ENCODE measurements around the gene CTSZ.
A peak's percentile ranks its signal among the peaks of the same experiment; 100 is the strongest.
"Not testable (repeated sequence)": the region's sequence is repeated elsewhere in the genome, so short reads cannot be mapped to it uniquely, and the experiment has no call there.

CTSZ gene

DNA sequence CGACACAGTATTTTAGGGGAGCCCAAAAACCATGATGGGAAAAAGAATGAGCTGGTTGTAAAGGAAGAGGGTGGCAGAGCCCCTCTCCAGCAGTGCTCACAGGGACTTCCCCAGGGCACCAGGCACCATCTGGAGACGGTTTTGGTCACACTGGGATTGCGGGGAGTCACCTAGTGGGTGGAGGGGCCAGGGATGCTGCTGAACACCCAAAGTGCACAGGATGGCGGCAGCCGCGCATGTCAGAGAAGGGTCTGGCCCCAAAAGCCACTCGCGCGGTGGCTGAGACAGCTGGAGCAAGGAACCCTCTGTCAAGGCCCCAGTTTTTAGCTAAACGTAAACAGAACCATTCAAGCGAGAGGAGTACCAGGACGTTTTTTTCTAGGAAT, 10.8 kb downstream of the CTSZ start:
- no peak for DNase-seq (ENCODE audit: low read depth in 2 of 2)

GRCh38 chr20:58995461-58996225, 11.4 kb downstream of the CTSZ start:
- no peak for DNase-seq (ENCODE audit: low read depth in 2 of 2)

DNA sequence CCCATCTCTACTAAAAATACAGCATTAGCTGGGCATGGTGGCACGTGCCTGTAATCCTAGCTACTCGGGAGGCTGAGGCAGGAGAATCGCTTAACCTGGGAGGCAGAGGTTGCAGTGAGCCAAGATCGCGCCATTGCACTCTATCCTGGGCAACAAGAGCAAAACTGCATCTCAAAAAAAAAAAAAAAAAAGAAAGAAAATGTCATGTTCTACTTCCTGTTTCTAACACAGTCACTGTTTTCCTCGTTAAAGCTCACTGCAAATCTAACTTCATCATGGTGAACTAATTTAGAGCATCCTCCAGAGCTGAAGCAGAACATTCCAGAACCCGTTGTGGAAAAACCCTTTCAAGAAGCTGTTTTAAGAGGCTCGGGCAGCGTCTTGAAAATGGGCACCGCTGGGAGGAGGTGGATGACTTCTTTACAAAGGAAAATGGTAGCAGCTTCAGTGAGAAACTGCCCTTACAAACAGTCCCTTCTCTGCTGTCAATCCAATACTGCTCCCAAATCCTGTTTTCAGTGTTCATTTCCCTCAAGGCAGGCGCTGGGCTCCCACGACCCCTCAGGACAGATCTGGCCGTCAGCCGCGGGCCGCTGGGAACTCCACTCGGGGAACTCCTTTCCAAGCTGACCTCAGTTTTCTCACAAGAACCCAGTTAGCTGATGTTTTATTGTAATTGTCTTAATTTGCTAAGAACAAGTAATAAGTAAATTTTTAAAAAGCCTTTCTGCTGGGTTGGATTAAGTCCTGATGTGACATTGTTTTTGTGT, 12.5 kb downstream of the CTSZ start:
- no peak for DNase-seq (ENCODE audit: low read depth in 2 of 2)

DNA sequence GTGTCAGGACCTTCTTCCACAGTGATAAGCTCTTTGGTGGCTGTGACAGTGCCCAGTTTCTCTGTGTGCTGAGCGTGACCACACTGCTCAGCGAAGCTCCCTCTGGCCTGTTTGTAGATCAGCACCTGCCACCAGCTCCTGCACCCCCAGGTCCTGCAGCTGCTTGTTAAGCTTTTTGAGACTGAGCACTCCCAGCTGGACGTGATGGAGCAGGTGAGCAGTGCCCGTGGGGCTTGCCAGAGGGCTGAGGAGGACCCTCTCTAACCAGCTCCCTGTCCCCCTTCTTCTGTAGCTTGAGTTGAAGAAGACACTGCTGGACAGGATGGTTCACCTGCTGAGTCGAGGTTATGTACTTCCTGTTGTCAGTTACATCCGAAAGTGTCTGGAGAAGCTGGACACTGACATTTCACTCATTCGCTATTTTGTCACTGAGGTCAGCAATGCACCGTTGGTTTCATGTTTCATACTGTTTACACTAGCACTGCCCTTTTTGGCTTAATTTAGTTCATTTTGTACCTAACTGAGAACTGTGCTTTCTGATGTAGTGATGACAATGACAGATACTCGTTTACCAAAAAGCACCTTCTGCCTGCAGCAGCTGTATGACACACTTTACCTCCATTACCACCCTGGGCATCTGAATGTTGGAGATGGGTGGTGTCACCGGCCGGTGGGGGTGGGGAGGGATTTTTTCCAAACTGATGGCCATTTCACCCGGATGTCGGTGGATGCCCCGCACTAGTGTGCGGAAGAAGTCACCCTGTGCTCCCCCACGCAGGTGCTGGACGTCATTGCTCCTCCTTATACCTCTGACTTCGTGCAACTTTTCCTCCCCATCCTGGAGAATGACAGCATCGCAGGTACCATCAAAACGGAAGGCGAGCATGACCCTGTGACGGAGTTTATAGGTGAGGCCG, 13.5 kb downstream of the CTSZ start:
- no peak for DNase-seq (ENCODE audit: low read depth in 2 of 2)

DNA sequence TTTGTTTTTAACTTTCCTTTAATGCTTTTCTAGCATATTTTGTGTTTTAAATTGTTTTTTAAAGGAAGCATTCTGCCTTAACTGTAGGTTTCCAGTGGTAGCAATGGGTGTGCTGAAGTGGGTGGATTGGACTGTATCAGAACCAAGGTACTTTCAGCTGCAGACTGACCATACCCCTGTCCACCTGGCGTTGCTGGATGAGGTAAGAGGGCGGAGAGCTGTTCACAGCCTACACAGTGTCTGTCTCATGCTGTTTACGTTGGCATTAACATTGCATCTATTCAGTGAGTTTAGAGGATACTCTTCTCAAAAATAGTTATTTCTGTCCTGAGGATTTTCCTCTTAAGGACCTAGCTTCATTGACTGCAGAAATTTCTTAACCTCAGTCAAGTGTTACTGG, 14.1 kb downstream of the CTSZ start:
- DNase-seq (ENCODE audit: low read depth in 2 of 2): no peak

DNA sequence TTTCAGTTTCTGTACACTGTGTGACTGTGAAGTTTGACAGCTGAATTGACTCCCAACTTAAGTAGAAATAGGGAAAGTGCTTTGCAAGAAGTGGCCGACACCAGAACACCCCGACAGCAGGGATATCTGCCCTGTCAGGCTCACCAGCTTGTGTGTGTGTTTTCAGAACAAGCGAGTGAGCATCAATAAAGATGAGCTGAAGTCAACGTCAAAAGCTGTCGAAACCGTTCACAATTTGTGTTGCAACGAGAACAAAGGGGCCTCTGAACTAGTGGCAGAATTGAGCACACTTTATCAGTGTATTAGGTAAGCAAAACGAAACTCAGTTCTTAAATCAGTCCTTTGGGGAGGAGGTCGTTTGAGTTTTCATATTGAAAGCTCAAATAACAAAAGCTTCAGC, 15.3 kb downstream of the CTSZ start:
- DNase-seq (ENCODE audit: low read depth in 2 of 2): no peak

- no peak for DNase-seq (ENCODE audit: low read depth in 2 of 2)
Observed at GRCh38 chr20:58990651-58991445, 16.2 kb downstream of the CTSZ start.

DNA sequence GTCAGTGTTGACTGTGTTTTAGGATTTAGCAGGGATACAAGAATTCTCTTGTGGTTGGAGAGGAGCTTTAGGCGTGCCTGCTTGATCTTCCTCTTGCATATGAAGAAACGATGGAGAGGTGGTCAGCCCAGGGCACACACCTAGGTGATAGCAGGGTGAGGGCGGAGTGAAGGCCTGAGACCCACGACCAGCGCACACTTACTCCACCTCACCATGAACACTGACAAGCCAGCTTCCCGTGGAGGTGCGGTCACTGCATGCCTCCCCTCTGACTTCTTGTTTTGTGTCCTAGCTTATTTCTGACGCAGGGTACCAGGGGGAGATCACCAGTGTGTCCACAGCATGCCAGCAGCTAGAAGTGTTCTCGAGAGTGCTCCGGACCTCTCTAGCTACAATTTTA, 17.9 kb downstream of the CTSZ start:
- DNase-seq (ENCODE audit: low read depth in 2 of 2): no peak

GRCh38 chr20:58988565-58988882, 18.5 kb downstream of the CTSZ start:
- no peak for DNase-seq (ENCODE audit: low read depth in 2 of 2)

DNA sequence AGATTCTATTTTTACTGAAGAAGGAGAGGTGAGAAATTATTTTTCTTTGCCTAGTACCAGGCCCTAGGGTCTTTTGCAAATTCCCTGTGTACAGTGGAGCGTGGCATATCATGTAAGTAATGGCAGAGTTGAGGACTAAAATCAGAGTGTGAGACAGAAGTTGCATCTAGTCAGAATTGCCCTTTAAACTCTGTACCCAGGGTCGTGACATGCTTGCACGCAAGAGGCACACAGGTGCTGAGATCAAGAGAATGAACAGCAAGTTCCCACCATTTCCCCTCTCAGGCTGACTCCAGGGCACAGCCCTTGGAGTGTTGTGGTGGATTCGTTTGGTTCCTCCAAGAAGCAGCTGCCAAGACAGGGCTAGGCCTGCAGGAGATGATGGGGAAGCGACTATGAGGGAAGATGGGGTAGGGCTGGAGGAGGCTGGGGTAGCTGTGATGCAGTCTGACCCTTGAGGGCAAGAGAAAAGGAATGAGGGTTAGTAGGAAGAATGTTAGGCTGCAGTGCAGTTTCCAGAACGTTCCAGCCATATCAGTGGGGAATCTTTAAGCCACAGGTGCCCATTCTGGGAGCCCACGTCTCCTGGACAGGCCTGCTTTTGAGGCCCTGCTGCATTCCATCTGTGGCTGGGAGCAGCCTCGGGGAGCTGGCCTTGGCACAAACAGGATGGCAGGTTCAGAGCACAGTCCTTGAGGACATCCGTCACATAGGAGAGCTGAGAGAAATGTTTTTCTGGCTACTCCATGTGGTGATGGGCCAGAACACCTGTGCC, 19.1 kb downstream of the CTSZ start:
- DNase-seq (ENCODE audit: low read depth in 2 of 2): no peak

- no peak for DNase-seq (ENCODE audit: low read depth in 2 of 2)
Observed at GRCh38 chr20:58986968-58987517, 20.0 kb downstream of the CTSZ start.

DNA sequence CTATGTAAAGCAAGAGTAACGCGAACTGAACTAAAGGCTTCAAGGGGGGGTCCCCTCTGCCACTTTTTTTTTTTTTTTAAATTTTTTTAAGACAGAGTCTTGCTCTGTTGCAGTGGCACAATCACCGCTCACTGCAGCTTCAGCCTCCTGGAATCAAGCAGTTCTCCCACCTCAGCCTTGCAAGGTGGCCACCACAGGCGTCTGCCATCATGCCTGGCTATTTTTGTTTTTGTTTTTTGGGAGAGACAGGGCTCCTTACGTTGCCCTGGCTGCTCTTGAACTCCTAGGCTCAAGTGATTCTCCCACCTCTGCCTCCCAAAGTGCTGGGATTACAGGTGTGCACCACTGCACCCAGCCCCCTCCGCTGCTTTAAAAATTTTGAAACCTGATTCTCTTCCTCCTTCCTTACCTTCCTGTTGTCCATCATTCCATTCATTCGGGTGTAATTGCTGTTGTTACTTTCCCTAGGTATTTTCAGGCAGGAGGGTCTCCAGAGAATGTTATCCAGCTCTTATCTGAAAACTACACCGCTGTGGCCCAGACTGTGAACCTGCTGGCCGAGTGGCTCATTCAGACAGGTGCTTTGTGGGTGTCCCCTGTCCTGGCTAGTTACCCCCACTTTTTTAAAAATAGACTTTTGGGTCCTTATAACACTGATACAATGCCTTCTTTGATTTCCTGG, 20.6 kb downstream of the CTSZ start:
- no peak for DNase-seq (ENCODE audit: low read depth in 2 of 2)

GRCh38 chr20:58985656-58986055, 21.4 kb downstream of the CTSZ start:
- no peak for DNase-seq (ENCODE audit: low read depth in 2 of 2)

DNA sequence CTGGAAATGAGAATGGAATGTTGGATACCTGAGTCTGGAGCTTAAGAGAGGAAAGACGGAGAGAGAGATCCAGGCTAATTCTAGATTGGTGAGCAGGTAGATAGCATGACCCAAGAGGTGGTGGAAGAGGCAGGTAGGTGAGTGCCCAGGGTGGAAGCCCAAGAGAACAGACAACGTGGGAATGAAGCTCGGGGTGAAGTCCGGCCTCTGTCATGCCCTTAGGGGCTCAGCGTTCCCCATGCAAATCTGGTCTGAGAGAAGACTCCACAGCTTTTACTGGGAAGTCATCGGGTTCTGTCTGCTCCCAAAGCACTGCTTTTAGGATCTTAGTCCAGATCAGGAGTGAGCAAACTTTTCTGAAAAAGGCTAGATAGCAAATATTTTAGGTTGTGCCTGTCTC, 22.4 kb downstream of the CTSZ start:
- DNase-seq (ENCODE audit: low read depth in 2 of 2): no peak

DNA sequence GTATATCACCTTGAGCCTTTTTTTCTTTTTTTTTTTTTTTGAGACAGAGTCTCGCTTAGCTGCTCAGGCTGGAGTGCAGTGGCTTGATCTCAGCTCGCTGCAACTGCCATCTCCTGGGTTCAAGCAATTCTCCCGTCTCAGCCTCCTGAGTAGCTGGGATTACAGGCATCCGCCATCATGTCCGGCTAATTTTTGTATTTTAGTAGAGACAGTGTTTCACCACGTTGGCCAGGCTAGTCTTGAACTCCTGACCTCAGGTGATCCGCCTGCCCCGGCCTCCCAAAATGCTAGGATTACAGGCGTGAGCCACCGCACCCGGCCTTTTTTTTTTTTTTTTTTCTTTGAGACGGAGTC, 24.0 kb downstream of the CTSZ start:
- DNase-seq (ENCODE audit: low read depth in 2 of 2): not testable (repeated sequence)

DNA sequence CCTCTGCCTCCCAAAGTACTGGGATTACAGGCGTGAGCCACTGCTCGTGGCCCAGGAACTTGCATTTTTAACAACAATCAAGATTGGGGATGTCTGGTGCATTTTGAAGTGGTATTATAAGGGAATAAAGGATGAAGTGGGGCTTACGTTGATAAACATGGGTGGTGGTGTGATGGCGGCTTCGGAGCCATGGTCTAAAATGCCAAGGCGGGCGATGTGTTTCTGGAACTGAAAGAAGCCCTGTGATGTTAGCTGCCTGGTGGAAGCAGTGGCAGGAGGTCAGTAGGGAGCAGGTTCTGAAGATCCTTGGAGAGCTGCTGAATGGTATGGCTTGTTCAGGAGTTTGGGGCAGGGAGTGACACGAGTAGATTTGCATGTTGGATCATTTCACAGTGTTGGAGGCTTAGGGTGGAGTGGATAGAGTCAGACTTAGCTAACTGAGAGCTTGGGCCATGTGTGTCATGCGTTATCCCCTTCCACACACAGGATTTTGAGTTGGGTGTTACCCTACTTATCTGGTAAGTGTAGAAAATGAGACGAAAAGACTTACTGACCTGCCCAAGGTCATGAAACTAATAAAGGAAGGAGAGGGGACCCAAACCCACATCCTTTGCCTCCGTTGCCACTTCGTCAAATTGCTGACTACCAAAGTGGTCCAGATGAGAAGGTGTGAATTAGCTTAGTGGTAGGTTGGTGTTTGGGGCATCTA, 24.5 kb downstream of the CTSZ start:
- DNase-seq (ENCODE audit: low read depth in 2 of 2): no peak

DNA sequence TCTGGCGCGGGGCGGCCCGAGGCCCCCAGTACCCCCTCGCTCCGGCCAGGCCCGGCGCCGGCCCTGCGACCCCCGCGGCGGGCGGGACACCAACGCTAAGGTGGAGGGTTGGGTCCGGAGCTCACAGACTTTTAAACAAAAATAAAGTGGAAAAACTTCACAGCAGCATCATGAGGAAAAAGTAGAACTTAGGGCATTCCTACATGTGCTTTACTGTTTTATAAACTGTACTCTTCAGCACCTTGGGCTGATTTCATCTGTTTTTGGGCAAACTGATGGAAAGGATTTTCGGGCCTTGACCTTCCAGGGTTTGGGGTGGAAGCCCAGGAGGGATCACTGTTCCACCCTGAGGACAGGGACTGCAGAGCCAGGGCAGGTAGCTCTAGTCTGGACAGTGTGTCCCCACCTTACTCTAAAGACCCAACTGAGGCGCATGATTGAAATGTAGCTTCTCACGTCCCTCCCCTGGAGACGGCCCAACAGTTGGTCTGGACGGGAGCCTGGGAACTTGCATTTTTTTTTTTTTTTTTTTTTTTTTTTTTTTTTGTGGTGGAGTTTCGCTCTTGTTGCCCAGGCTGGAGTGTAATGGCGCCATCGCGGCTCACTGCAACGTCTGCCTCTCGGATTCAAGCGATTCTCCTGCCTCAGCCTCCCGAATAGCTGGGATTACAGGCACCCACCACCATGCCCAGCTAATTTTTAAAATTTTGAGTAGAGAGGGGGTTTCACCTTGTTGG, 25.3 kb downstream of the CTSZ start:
- no peak for DNase-seq (ENCODE audit: low read depth in 2 of 2)

GRCh38 chr20:58980711-58981627, 26.1 kb downstream of the CTSZ start, which contains the start of gene NELFCD:
Gene NELFCD (plus strand): TSS chr20:58981256. CDS start chr20:58981310, 54 bp downstream.
- DNase-seq (ENCODE audit: low read depth in 2 of 2): peak; percentile 84 to 88

All from stimulated activated CD8-positive, alpha-beta memory T cell treated with anti-CD3 and anti-CD28 coated beads, Interleukin-2, amount 100 ng/mL, for 48 hours (primary cell).